H1 (cell line): ENCODE data around the gene P4HB. TPM values are rescaled to one million over a fixed set of nuclear protein-coding genes. Genes with fewer than 3 reads are reported as not detected.
A peak's percentile ranks its signal among the peaks of the same experiment; 100 is the strongest.

Experiments used
- CTCF ChIA-PET: fragments of 300-600 bp; sonication (Branson Sonifier 250); formaldehyde crosslinking; loops from one replicate; lab custom pipeline; 2021; ENCODE audit not compliant: partially characterized antibody; lab: Charles Lee
- POLR2A ChIA-PET: fragments of 300-600 bp; sonication (Branson Sonifier 250); formaldehyde crosslinking; loops from one replicate; lab custom pipeline; 2021; ENCODE audit warnings: inconsistent platforms; ENCODE audit not compliant: partially characterized antibody; lab: Charles Lee
- DNase-seq, 2 experiments: peaks; one replicate each; pipeline versions ENCODE4 v3.0.0 to v3.0.0-alpha.2; 2010 to 2022; ENCODE audit warnings: low spot score in 2 of 2, low read depth in 1 of 2, mixed read lengths in 1 of 2
- FAIRE-seq: peaks from 2 replicates; lab custom pipeline; 2011; peaks lifted over from hg19 to GRCh38; lab: Jason Lieb, UNC
- H2AFZ ChIP-seq: 2 replicates; pipeline ENCODE4 v1.8.1; 2012; ENCODE audit warnings: low read length, inconsistent platforms
- H2AK5ac ChIP-seq: 2 replicates; pipeline ENCODE4 v1.6.1; 2013; ENCODE audit warnings: low read depth, low read length
- H2BK120ac ChIP-seq: replicated peaks from 2 replicates; pipeline ENCODE3; 2013; ENCODE audit warnings: low read depth, low read length, inconsistent platforms
- H2BK12ac ChIP-seq: 2 replicates; pipeline ENCODE4 v1.6.1; 2013; ENCODE audit warnings: low read depth, low read length
- H2BK15ac ChIP-seq: 2 replicates; pipeline ENCODE4 v1.6.1; 2013; ENCODE audit warnings: low read length
- H2BK20ac ChIP-seq: 2 replicates; pipeline ENCODE4 v1.6.1; 2013; ENCODE audit warnings: low read length
- H2BK5ac ChIP-seq: 2 replicates; pipeline ENCODE4 v1.6.1; 2013; ENCODE audit warnings: low read depth, low read length
- H3K14ac ChIP-seq: 2 replicates; pipeline ENCODE4 v1.6.1; 2013; ENCODE audit warnings: inconsistent platforms; ENCODE audit not compliant: insufficient read length
- H3K18ac ChIP-seq: 2 replicates; pipeline ENCODE4 v1.6.1; 2013; ENCODE audit warnings: low read length; ENCODE audit errors: extremely low read depth
- H3K23ac ChIP-seq: 2 replicates; pipeline ENCODE4 v1.6.1; 2013; ENCODE audit warnings: inconsistent platforms; ENCODE audit not compliant: insufficient read length
- H3K23me2 ChIP-seq: 2 replicates; pipeline ENCODE4 v1.6.1; 2013; ENCODE audit warnings: low read depth, low read length
- H3K27ac ChIP-seq: 2 replicates; pipeline ENCODE4 v1.6.1; 2011; ENCODE audit warnings: low read depth, low read length, inconsistent platforms
- H3K27me3 ChIP-seq, 4 experiments: replicated peaks in 1 of 4; 1 replicate in 1 of 4; 2 replicates in 3 of 4; pipeline versions ENCODE4 v1.6.1 to v1.8.1; 2011 to 2013; ENCODE audit warnings: low read length in 3 of 4, mild to moderate bottlenecking in 3 of 4, inconsistent platforms in 2 of 4, mixed read lengths in 2 of 4, moderate library complexity in 1 of 4; ENCODE audit not compliant: control insufficient read depth in 3 of 4, insufficient read depth in 3 of 4; ENCODE audit errors: extremely low read depth in 1 of 4
- H3K36me3 ChIP-seq, 4 experiments: 2 replicates each; pipeline versions ENCODE4 v1.6.1 to v1.8.1; 2011 to 2013; ENCODE audit warnings: mild to moderate bottlenecking in 4 of 4, low read length in 3 of 4, moderate library complexity in 2 of 4, control low read depth in 1 of 4, inconsistent platforms in 1 of 4; ENCODE audit not compliant: insufficient read depth in 4 of 4, control insufficient read depth in 2 of 4
- H3K4ac ChIP-seq: replicated peaks from 2 replicates; pipeline ENCODE3; 2013; ENCODE audit warnings: low read length, low read depth, mixed read lengths, inconsistent platforms; ENCODE audit not compliant: insufficient read length
- H3K4me1 ChIP-seq, 4 experiments: replicated peaks in 1 of 4; 1 replicate in 1 of 4; 2 replicates in 3 of 4; pipeline versions ENCODE4 v1.6.1 to v1.8.1; 2011 to 2013; ENCODE audit warnings: low read length in 3 of 4, inconsistent platforms in 2 of 4, mixed read lengths in 1 of 4; ENCODE audit not compliant: insufficient read depth in 4 of 4, control insufficient read depth in 3 of 4
- H3K4me2 ChIP-seq, 2 experiments: 2 replicates each; pipeline versions ENCODE4 v1.6.1 to v1.8.1; 2011 to 2013; ENCODE audit warnings: low read depth in 2 of 2, low read length in 2 of 2, control low read depth in 1 of 2, inconsistent platforms in 1 of 2, mild to moderate bottlenecking in 1 of 2; ENCODE audit not compliant: insufficient read depth in 1 of 2
- H3K4me3 ChIP-seq, 4 experiments: fragments of 200-600, 300-600 bp in 1 of 4; sonication (generic), shearing (Covaris generic), sonication (Bioruptor Twin) in 1 of 4; 2 replicates each; pipeline versions ENCODE4 v1.5.1 to v1.8.1; 2011 to 2016; ENCODE audit warnings: low read length in 4 of 4, low read depth in 3 of 4, control low read depth in 2 of 4, inconsistent platforms in 2 of 4, mild to moderate bottlenecking in 2 of 4, mixed read lengths in 1 of 4, moderate library complexity in 1 of 4; ENCODE audit not compliant: insufficient read depth in 2 of 4; ENCODE audit errors: extremely low read depth in 1 of 4
- H3K56ac ChIP-seq: replicated peaks from 2 replicates; pipeline ENCODE3; 2013; ENCODE audit warnings: low read depth, mild to moderate bottlenecking, mixed read lengths, low read length, inconsistent platforms; ENCODE audit not compliant: insufficient read length
- H3K79me1 ChIP-seq: 2 replicates; pipeline ENCODE4 v1.6.1; 2013; ENCODE audit warnings: low read depth, low read length, control low read depth
- H3K79me2 ChIP-seq, 2 experiments: 2 replicates each; pipeline versions ENCODE4 v1.6.1 to v1.8.1; 2012 to 2013; ENCODE audit warnings: low read length in 2 of 2, mild to moderate bottlenecking in 2 of 2, inconsistent platforms in 1 of 2; ENCODE audit not compliant: insufficient read depth in 2 of 2, control insufficient read depth in 1 of 2
- H3K9ac ChIP-seq, 4 experiments: replicated peaks in 1 of 4; 1 replicate in 1 of 4; 2 replicates in 3 of 4; pipeline versions ENCODE4 v1.6.1 to v1.8.1; 2011 to 2013; ENCODE audit warnings: low read depth in 3 of 4, low read length in 3 of 4, control low read depth in 2 of 4, mild to moderate bottlenecking in 2 of 4, moderate library complexity in 2 of 4, inconsistent platforms in 1 of 4; ENCODE audit errors: extremely low read depth in 1 of 4
- H3K9me3 ChIP-seq, 2 experiments: 2 replicates each; pipeline versions ENCODE4 v1.6.1 to v1.8.1; 2012 to 2013; ENCODE audit warnings: mild to moderate bottlenecking in 2 of 2, moderate library complexity in 2 of 2, control low read depth in 1 of 2, inconsistent platforms in 1 of 2, low read depth in 1 of 2, low read length in 1 of 2, mixed read lengths in 1 of 2; ENCODE audit not compliant: insufficient read depth in 2 of 2
- H4K20me1 ChIP-seq, 2 experiments: replicated peaks in 1 of 2; 2 replicates each; pipeline versions ENCODE3 to v1.8.1; 2011 to 2013; ENCODE audit warnings: inconsistent platforms in 2 of 2, low read length in 2 of 2, mild to moderate bottlenecking in 1 of 2; ENCODE audit not compliant: insufficient read depth in 2 of 2, control insufficient read depth in 1 of 2
- H4K5ac ChIP-seq: 2 replicates; pipeline ENCODE4 v1.6.1; 2013; ENCODE audit warnings: low read length, low read depth, mixed read lengths, inconsistent platforms; ENCODE audit not compliant: insufficient read length
- H4K8ac ChIP-seq: 2 replicates; pipeline ENCODE4 v1.8.0; 2013; ENCODE audit warnings: mild to moderate bottlenecking, moderate library complexity, low read length, inconsistent platforms; ENCODE audit not compliant: insufficient read depth; ENCODE audit errors: extremely low read depth
- H4K91ac ChIP-seq: replicated peaks from 2 replicates; pipeline ENCODE3; 2013; ENCODE audit warnings: low read length, mixed read lengths, inconsistent platforms; ENCODE audit not compliant: insufficient read length
- CTCF ChIP-seq, 3 experiments: IDR thresholded peaks; 1 replicate in 2 of 3; 2 replicates in 1 of 3; pipeline versions ENCODE4 v1.5.1 to v1.6.1; 2011; ENCODE audit warnings: low read length in 3 of 3, mild to moderate bottlenecking in 3 of 3, inconsistent platforms in 2 of 3, low read depth in 1 of 3, moderate library complexity in 1 of 3; ENCODE audit not compliant: insufficient read depth in 1 of 3; ENCODE audit errors: control extremely low read depth in 1 of 3
- GABPA ChIP-seq: IDR thresholded peaks from 2 replicates; pipeline ENCODE4 v1.6.1; 2011; ENCODE audit warnings: mild to moderate bottlenecking, low read length, moderate library complexity, borderline replicate concordance; ENCODE audit not compliant: insufficient read depth
- HDAC6 ChIP-seq: IDR thresholded peaks from one replicate; pipeline ENCODE4 v1.7.1; 2012; ENCODE audit warnings: low read depth, mild to moderate bottlenecking, inconsistent platforms, low read length, moderate library complexity
- RAD21 ChIP-seq, 2 experiments: IDR thresholded peaks in 1 of 2; conservative IDR thresholded peaks in 1 of 2; 2 replicates each; pipeline ENCODE4 v1.6.1; 2011; ENCODE audit warnings: low read depth in 2 of 2, low read length in 2 of 2, improper control_type of control experiment in 1 of 2, inconsistent platforms in 1 of 2, mild to moderate bottlenecking in 1 of 2, moderate library complexity in 1 of 2
- WGBS, 2 experiments: shearing (Covaris generic) in 1 of 2; methylation state at CpG; one replicate each; pipeline versions ENCODE4 v1.1.6 to v1.1.7; 2013 to 2015; ENCODE audit warnings: low lambda C conversion rate in 2 of 2, mixed read lengths in 2 of 2, inconsistent platforms in 1 of 2, low coverage in 1 of 2, missing lambda C conversion rate in 1 of 2; ENCODE audit not compliant: insufficient replicate concordance in 2 of 2, insufficient coverage in 1 of 2, insufficient read length in 1 of 2; ENCODE audit errors: extremely low coverage in 1 of 2, missing lambda C conversion rate in 1 of 2; 5-methylcytosine and 5-hydroxymethylcytosine counted together
- polyA plus RNA-seq, 7 experiments: library from polyadenylated mRNA; depleted of rRNA in 3 of 7; stranded (reverse) in 5 of 7; unstranded in 2 of 7; fragments of >200 nt in 5 of 7; fragments of 200-250 nt in 2 of 7; gene quantifications; 1 replicate in 5 of 7; 2 replicates in 1 of 7; 4 replicates in 1 of 7; pipeline versions ENCODE4 v1.2.1 to v1.2.3, GENCODE V29; 2011 to 2013; ENCODE audit warnings: missing spikeins in 2 of 7, mixed read lengths in 2 of 7
- total RNA-seq: library from RNA; stranded (reverse); fragmentation: NEBNext Ultra II Directional; extraction: Animal tissue kit (Norgen Biotek cat#: 25700); gene quantifications from 2 replicates; pipeline ENCODE4 v1.2.1, GENCODE V29; 2021
- TF ChIP-seq, protein P1 (sequence below): IDR thresholded peaks from 2 replicates; pipeline ENCODE4 v1.6.1; 2012; ENCODE audit warnings: inconsistent platforms

The P4HB gene
- total and polyA plus RNA-seq, 2 of the 8 experiments (the other 6 are each of a cell fraction or from before 2014, with no cell fraction given), result 41.4 to 379 TPM

- FAIRE-seq, result no peak
- TF ChIP-seq HDAC6, result no peak
- peak in 1 of 2 experiments; percentile 42; a peak in 2 of 4 replicates for TF ChIP-seq RAD21 (IDR thresholded peaks at IDR 0.05 in 1 of 2, conservative IDR thresholded peaks at IDR 0.05 in 1 of 2; ENCODE audit: low read depth in 2 of 2, low read length in 2 of 2)
- peak; percentile 45 to 50 (median 48) for TF ChIP-seq CTCF (IDR thresholded peaks at IDR 0.05; ENCODE audit: control extremely low read depth in 1 of 3, insufficient read depth in 1 of 3, low read depth in 1 of 3, low read length in 3 of 3)
- 0 out of 2 replicates have a peak, but pooled peaks have one; percentile 62 for TF ChIP-seq GABPA
- TF ChIP-seq, protein P1, sequence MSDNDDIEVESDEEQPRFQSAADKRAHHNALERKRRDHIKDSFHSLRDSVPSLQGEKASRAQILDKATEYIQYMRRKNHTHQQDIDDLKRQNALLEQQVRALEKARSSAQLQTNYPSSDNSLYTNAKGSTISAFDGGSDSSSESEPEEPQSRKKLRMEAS, result no peak
- ChIA-PET CTCF (interaction anchor here (0.6 to 2.5 kb wide), 15 partner anchors 9 to 557 kb away, joined by 3 to 19 read pairs (median 5); partner anchors contain the start of gene PPP1R27), POLR2A (interaction anchor here (0.7 to 1.9 kb wide), 10 partner anchors 12 to 99 kb away, joined by 3 to 11 read pairs (median 4); partner anchors contain the start of genes ARHGDIA and MCRIP1)
- no peaks in the 10 kb centered on the region for H3K36me3 ChIP-seq
- no peaks in the 10 kb centered on the region for H3K23me2 ChIP-seq
- no peaks in the 10 kb centered on the region for H3K9me3 ChIP-seq
- H3K27me3 ChIP-seq, result no peaks in the 10 kb centered on the region
- 86% methylated on average over 19 of the region's 20 CpGs; no CpG with 5 or more reads in 1 of the 2 experiments for WGBS, 2 experiments
- H3K4me3 ChIP-seq, result no peak overlapping the region
- H3K4me1 ChIP-seq, result peaks cover 0 to 16% (median 9%) of the 10 kb centered on the region in 4 experiments; a peak in 6 of 7 replicates
- no peak overlapping the region for H2BK120ac ChIP-seq
- no peak overlapping the region for H3K56ac ChIP-seq
- H2BK12ac ChIP-seq, result no peak overlapping the region
- H4K5ac ChIP-seq, result no peak overlapping the region
- no peak overlapping the region for H2BK15ac ChIP-seq
- no peak overlapping the region for H2AFZ ChIP-seq
- H3K23ac ChIP-seq, result no peak overlapping the region
- H3K27ac ChIP-seq, result no peak overlapping the region
- no peak overlapping the region for H3K18ac ChIP-seq
- peaks cover 0 to 3% of the 10 kb centered on the region in 2 experiments; a peak in 1 of 4 replicates for H3K79me2 ChIP-seq
- H2BK5ac ChIP-seq, result no peak overlapping the region
- H4K20me1 ChIP-seq, result peaks cover 4 to 10% of the 10 kb centered on the region in 2 experiments
- no peak overlapping the region for H4K8ac ChIP-seq
- no peak overlapping the region for H3K14ac ChIP-seq
- DNase-seq, result peak in 1 of 2 experiments; percentile 80
- H4K91ac ChIP-seq, result no peak overlapping the region
- H2BK20ac ChIP-seq, result no peak overlapping the region
- no peak overlapping the region for H2AK5ac ChIP-seq
- no peak overlapping the region for H3K9ac ChIP-seq
- no peak overlapping the region for H3K4me2 ChIP-seq
- H3K79me1 ChIP-seq, result peaks cover 2% of the 10 kb centered on the region; the same call in 1 of the 2 replicates
- H3K4ac ChIP-seq, result no peak overlapping the region
Observed at GRCh38 chr17:81821603-81822311, 38.6 kb downstream of the P4HB start.
